Natural killer cell (primary cell): ENCODE measurements around the gene KRTAP21-2. TPM values are rescaled to one million over a fixed set of nuclear protein-coding genes. Genes with fewer than 3 reads are reported as not detected.

Experiments used
- ATAC-seq, 3 donors: fragments of 150-1000 bp in 2 of 3; fragments of 200-7000 bp in 1 of 3; cut with Tn5 transposase; 1 replicate in 1 of 3; 2 replicates in 2 of 3; pipeline ENCODE4 v1.10.0; 2021; ENCODE audit warnings: mild to moderate bottlenecking in 2 of 3, moderate library complexity in 2 of 3
- DNase-seq, 2 donors: peaks; one replicate each; pipeline versions ENCODE4 v3.0.0 to v3.0.0-alpha.2; 2013 to 2021; ENCODE audit warnings: mixed read lengths in 1 of 2
- H3K27ac ChIP-seq: one replicate; pipeline ENCODE4 v1.5.1; 2013; ENCODE audit warnings: mild to moderate bottlenecking, low read length
- H3K27me3 ChIP-seq: one replicate; pipeline ENCODE4 v1.6.1; 2013; ENCODE audit warnings: low read length; ENCODE audit not compliant: control insufficient read depth, insufficient read depth
- H3K36me3 ChIP-seq: one replicate; pipeline ENCODE4 v1.6.1; 2013; ENCODE audit warnings: low read length; ENCODE audit not compliant: control insufficient read depth, insufficient read depth
- H3K4me1 ChIP-seq: one replicate; pipeline ENCODE4 v1.6.1; 2013; ENCODE audit warnings: low read length; ENCODE audit not compliant: control insufficient read depth, insufficient read depth
- H3K4me3 ChIP-seq: one replicate; pipeline ENCODE4 v1.5.1; 2013; ENCODE audit warnings: low read length
- H3K9me3 ChIP-seq: one replicate; pipeline ENCODE4 v1.6.1; 2013; ENCODE audit warnings: low read length; ENCODE audit not compliant: control insufficient read depth, insufficient read depth
- H3K27ac Mint-ChIP-seq, 2 donors: one replicate each; pipeline ENCODE4 v1.8.0; 2022; ENCODE audit warnings: mild to moderate bottlenecking in 2 of 2, mixed read lengths in 2 of 2, moderate library complexity in 1 of 2
- H3K27me3 Mint-ChIP-seq, 2 donors: one replicate each; pipeline ENCODE4 v1.8.0; 2022; ENCODE audit warnings: low read depth in 2 of 2, mixed read lengths in 2 of 2
- H3K36me3 Mint-ChIP-seq: one replicate; pipeline ENCODE4 v1.8.0; 2022; ENCODE audit warnings: mixed read lengths
- H3K4me1 Mint-ChIP-seq, 2 donors: one replicate each; pipeline ENCODE4 v1.8.0; 2022; ENCODE audit warnings: mixed read lengths in 2 of 2
- H3K4me3 Mint-ChIP-seq: one replicate; pipeline ENCODE4 v1.8.0; 2022; ENCODE audit warnings: mild to moderate bottlenecking, moderate library complexity, mixed read lengths
- H3K9me3 Mint-ChIP-seq, 2 donors: one replicate each; pipeline ENCODE4 v1.8.0; 2022; ENCODE audit warnings: mixed read lengths in 2 of 2
- WGBS: methylation state at CpG from one replicate; pipeline ENCODE4 v1.1.7; 2013; ENCODE audit warnings: missing lambda C conversion rate; ENCODE audit not compliant: insufficient coverage; 5-methylcytosine and 5-hydroxymethylcytosine counted together
- intact Hi-C: fragments of 100-400 bp; cut with micrococcal nuclease; formaldehyde crosslinking; loops from one replicate; pipeline ENCODE4 v1.14.2; 2022
- total RNA-seq, 4 donors: library from RNA; stranded (reverse); fragments of 120-200 nt in 1 of 4; gene quantifications; one replicate each; pipeline versions ENCODE4 v1.2.3 to v1.2.4, GENCODE V29; 2013 to 2022
- TF ChIP-seq, protein P1 (sequence below): fragments of 200-600 bp; IDR thresholded peaks from one replicate; pipeline ENCODE4 v1.8.0; 2022; ENCODE audit warnings: antibody characterized with exemption

Gene KRTAP21-2
- total RNA-seq, 3 donors from 2014 or later (not counting 1 experiment from before 2014, with no cell fraction given) = not detected

- ATAC-seq = no peak
- TF ChIP-seq, protein P1, sequence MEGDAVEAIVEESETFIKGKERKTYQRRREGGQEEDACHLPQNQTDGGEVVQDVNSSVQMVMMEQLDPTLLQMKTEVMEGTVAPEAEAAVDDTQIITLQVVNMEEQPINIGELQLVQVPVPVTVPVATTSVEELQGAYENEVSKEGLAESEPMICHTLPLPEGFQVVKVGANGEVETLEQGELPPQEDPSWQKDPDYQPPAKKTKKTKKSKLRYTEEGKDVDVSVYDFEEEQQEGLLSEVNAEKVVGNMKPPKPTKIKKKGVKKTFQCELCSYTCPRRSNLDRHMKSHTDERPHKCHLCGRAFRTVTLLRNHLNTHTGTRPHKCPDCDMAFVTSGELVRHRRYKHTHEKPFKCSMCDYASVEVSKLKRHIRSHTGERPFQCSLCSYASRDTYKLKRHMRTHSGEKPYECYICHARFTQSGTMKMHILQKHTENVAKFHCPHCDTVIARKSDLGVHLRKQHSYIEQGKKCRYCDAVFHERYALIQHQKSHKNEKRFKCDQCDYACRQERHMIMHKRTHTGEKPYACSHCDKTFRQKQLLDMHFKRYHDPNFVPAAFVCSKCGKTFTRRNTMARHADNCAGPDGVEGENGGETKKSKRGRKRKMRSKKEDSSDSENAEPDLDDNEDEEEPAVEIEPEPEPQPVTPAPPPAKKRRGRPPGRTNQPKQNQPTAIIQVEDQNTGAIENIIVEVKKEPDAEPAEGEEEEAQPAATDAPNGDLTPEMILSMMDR = no peak
Measured at GRCh38 chr21:30713766-30714165, 33.3 kb downstream of the KRTAP21-2 start.

GRCh38 chr21:30710499-30710898 is 36.6 kb downstream of the KRTAP21-2 start:
- H3K27ac Mint-ChIP-seq = no peak overlapping the region
- ATAC-seq (no peak), DNase-seq (no peak)
- Histone ChIP-seq H3K27ac (no peak overlapping the region), H3K36me3 (no peaks in the 10 kb centered on the region), H3K9me3 (no peaks in the 10 kb centered on the region), H3K4me1 (no peaks in the 10 kb centered on the region), H3K4me3 (no peak overlapping the region), H3K27me3 (no peaks in the 10 kb centered on the region)
- H3K36me3 Mint-ChIP-seq = no peaks in the 10 kb centered on the region
- peaks cover 11 to 12% of the 10 kb centered on the region in 2 donors for H3K9me3 Mint-ChIP-seq
- no peaks in the 10 kb centered on the region for H3K27me3 Mint-ChIP-seq
- H3K4me1 Mint-ChIP-seq = no peaks in the 10 kb centered on the region
- TF ChIP-seq, protein P1 = no peak
- intact Hi-C loops = no loop called here
- H3K4me3 Mint-ChIP-seq = no peak overlapping the region
- 38% methylated on average over 3 of the region's 3 CpGs for WGBS

More at GRCh38 chr21:30713766-30714165, 33.3 kb downstream of the KRTAP21-2 start:
- H3K27me3 Mint-ChIP-seq = no peaks in the 10 kb centered on the region
- Histone ChIP-seq H3K27ac (no peak overlapping the region), H3K36me3 (no peaks in the 10 kb centered on the region), H3K9me3 (no peaks in the 10 kb centered on the region), H3K4me3 (no peak overlapping the region), H3K4me1 (no peaks in the 10 kb centered on the region), H3K27me3 (no peaks in the 10 kb centered on the region)
- no peaks in the 10 kb centered on the region for H3K36me3 Mint-ChIP-seq
- peaks cover 13 to 15% of the 10 kb centered on the region in 2 donors for H3K9me3 Mint-ChIP-seq
- intact Hi-C loops = no loop called here
- no peaks in the 10 kb centered on the region for H3K4me1 Mint-ChIP-seq
- DNase-seq = no peak
- H3K27ac Mint-ChIP-seq = no peak overlapping the region
- 92% methylated on average over 3 of the region's 3 CpGs for WGBS
- H3K4me3 Mint-ChIP-seq = no peak overlapping the region

DNA sequence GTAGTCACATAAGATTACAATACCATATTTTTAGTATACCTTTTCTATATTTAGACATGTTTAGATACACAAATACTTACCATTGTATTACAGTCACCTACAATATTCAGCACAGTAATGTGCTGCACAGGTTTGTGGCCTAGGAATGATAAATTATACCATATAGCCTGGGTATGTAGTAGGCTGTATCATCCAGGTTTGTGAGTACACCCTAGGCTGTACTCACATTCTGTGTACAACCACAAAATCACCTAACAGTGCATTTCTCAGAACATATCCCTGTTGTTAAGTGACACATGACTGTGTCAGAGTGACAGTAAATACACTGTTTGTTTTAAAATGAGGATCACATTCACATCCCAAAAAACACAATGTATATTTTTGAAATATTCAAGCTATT is 39.6 kb downstream of the KRTAP21-2 start:
- H3K27ac ChIP-seq = no peak overlapping the region
- intact Hi-C loops = no loop called here
- TF ChIP-seq, protein P1 = no peak
- no peaks in the 10 kb centered on the region for H3K36me3 ChIP-seq
- no peaks in the 10 kb centered on the region for H3K9me3 ChIP-seq
- H3K4me1 ChIP-seq = no peaks in the 10 kb centered on the region
- H3K27me3 Mint-ChIP-seq = no peaks in the 10 kb centered on the region
- peaks cover 8 to 14% of the 10 kb centered on the region in 2 donors for H3K9me3 Mint-ChIP-seq
- no peaks in the 10 kb centered on the region for H3K4me1 Mint-ChIP-seq
- no peaks in the 10 kb centered on the region for H3K27me3 ChIP-seq
- no peaks in the 10 kb centered on the region for H3K36me3 Mint-ChIP-seq
- ATAC-seq = no peak
- no peak overlapping the region for H3K4me3 ChIP-seq
- no peak overlapping the region for H3K27ac Mint-ChIP-seq
- DNase-seq = no peak
- H3K4me3 Mint-ChIP-seq = no peak overlapping the region

Other genes starting within 250 kb of the KRTAP21-2 start
- gene KRTAP19-5, start 245.1 kb downstream of the KRTAP21-2 start, total RNA-seq = not detected
- gene KRTAP19-6, start 205.4 kb downstream of the KRTAP21-2 start, total RNA-seq = not detected
- not detected for gene KRTAP19-7, start 185.9 kb downstream of the KRTAP21-2 start, total RNA-seq
- gene KRTAP22-2, start 156.9 kb downstream of the KRTAP21-2 start, total RNA-seq = not detected
- not detected for gene KRTAP6-3, start 154.8 kb downstream of the KRTAP21-2 start, total RNA-seq
- gene KRTAP6-2, start 148.4 kb downstream of the KRTAP21-2 start, total RNA-seq = not detected
- not detected for gene KRTAP22-1, start 146.2 kb downstream of the KRTAP21-2 start, total RNA-seq
- gene KRTAP6-1, start 133.3 kb downstream of the KRTAP21-2 start, total RNA-seq = not detected
- gene KRTAP20-1, start 130.8 kb downstream of the KRTAP21-2 start, total RNA-seq = not detected
- gene KRTAP20-4, start 126.6 kb downstream of the KRTAP21-2 start, total RNA-seq = not detected
- not detected for gene KRTAP20-2, start 112.1 kb downstream of the KRTAP21-2 start, total RNA-seq
- gene KRTAP20-3, start 104.4 kb downstream of the KRTAP21-2 start, total RNA-seq = not detected
- gene KRTAP21-3, start 28.5 kb downstream of the KRTAP21-2 start, total RNA-seq = not detected
- not detected for gene KRTAP21-1, start 8.2 kb upstream of the KRTAP21-2 start, total RNA-seq
- gene KRTAP8-1, start 66.0 kb upstream of the KRTAP21-2 start, total RNA-seq = not detected
- gene KRTAP7-1, start 82.5 kb upstream of the KRTAP21-2 start, total RNA-seq = not detected
- not detected for gene KRTAP11-1, start 134.3 kb upstream of the KRTAP21-2 start, total RNA-seq